ENCODE results near the gene CAPZB. TPM values are rescaled to one million over a fixed set of nuclear protein-coding genes. Genes with fewer than 3 reads are reported as not detected.

Gene CAPZB
- polyA plus RNA-seq, 1 donor from 2014 or later, result 159 TPM

DNA sequence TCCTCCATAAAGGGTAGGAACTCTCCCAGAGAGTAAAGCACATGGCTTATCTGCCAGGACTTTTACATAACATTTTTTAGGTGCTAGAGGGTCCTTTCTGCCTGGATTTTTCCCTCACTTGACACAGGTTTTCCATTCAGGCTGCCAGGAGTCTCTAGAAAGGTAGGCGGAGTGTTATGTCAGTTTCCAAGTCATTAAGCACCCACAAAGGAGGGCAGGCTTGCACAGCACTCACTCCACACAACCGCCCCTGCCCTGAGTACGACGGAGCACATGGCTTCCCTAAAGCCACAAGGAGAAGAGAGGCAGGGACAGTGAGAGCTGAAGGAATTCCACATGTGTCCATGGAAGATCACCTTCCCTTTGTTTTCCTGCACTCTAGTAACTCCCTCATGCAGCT lies 55.7 kb downstream of the CAPZB start:
- Histone ChIP-seq H4K20me1 (ENCODE audit: insufficient read depth) (no peaks in the 10 kb centered on the region), H3K27ac (ENCODE audit: low read length) (no peak overlapping the region), H3K36me3 (ENCODE audit: insufficient read depth, low read length) (no peaks in the 10 kb centered on the region), H3K4me3 (ENCODE audit: low read length) (no peak overlapping the region), H3F3A (ENCODE audit: insufficient read depth, low read length, poor library complexity, severe bottlenecking) (no peaks in the 10 kb centered on the region), H3K9ac (ENCODE audit: low read length) (no peak overlapping the region), H2AFZ (ENCODE audit: low read depth, low read length) (no peak overlapping the region), H3K27me3 (ENCODE audit: insufficient read depth, low read depth, low read length) (no peaks in the 10 kb centered on the region), H3K9me3 (ENCODE audit: low read length) (no peaks in the 10 kb centered on the region), H3K9me2 (ENCODE audit: insufficient read depth, low read length) (no peaks in the 10 kb centered on the region), H3K79me2 (replicated peaks; ENCODE audit: insufficient read depth, low read length) (peaks cover 18% of the 10 kb centered on the region), H3K4me2 (ENCODE audit: low read length) (no peak overlapping the region)
- TF ChIP-seq RAD21 (conservative IDR thresholded peaks at IDR 0.05) (no peak), EZH2 (IDR thresholded peaks at IDR 0.05; ENCODE audit: borderline replicate concordance, insufficient read depth, low read length, poor library complexity, severe bottlenecking) (no peak), EP300 (conservative IDR thresholded peaks at IDR 0.05; ENCODE audit: poor library complexity, severe bottlenecking) (no peak), SMC3 (conservative IDR thresholded peaks at IDR 0.05; ENCODE audit: poor library complexity) (no peak)
- TF ChIP-seq, protein P1, sequence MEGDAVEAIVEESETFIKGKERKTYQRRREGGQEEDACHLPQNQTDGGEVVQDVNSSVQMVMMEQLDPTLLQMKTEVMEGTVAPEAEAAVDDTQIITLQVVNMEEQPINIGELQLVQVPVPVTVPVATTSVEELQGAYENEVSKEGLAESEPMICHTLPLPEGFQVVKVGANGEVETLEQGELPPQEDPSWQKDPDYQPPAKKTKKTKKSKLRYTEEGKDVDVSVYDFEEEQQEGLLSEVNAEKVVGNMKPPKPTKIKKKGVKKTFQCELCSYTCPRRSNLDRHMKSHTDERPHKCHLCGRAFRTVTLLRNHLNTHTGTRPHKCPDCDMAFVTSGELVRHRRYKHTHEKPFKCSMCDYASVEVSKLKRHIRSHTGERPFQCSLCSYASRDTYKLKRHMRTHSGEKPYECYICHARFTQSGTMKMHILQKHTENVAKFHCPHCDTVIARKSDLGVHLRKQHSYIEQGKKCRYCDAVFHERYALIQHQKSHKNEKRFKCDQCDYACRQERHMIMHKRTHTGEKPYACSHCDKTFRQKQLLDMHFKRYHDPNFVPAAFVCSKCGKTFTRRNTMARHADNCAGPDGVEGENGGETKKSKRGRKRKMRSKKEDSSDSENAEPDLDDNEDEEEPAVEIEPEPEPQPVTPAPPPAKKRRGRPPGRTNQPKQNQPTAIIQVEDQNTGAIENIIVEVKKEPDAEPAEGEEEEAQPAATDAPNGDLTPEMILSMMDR (IDR thresholded peaks at IDR 0.05; ENCODE audit: poor library complexity, severe bottlenecking), result no peak

DNA sequence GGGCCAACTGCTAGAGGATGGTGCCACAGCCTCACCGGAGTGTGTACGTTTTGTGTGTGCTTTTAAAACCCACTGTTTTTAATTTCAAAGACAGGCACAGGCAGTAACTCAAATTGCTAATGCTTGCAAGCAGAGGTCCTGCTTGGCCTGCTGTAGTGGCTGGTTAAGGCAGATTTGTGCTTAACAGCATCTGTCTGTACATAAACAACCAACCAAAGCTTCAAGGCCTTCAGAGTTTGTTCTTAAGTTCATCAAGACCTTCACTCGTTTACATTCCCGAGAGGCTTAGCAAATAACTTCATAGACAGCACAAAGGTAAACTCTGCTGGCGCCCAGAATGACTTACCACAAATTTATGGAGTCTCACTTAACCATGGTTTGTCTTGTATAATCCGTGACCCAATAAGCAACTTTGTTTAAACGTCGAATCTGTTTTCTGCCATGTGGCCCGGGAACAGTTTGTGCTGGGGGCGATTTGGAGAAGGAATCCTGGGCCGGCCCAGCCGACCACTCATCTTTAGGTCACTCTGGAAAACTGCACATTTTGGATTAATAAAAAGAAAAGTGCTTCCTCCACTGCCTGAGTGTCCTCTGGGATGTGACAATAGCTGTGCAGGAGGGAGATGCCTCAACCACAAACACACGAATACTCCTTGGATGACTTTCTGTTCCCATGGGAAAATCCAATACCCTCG lies 58.1 kb downstream of the CAPZB start:
- Histone ChIP-seq H4K20me1 (ENCODE audit: insufficient read depth) (no peaks in the 10 kb centered on the region), H2AFZ (ENCODE audit: low read depth, low read length) (no peak overlapping the region), H3K9ac (ENCODE audit: low read length) (no peak overlapping the region), H3K36me3 (ENCODE audit: insufficient read depth, low read length) (no peaks in the 10 kb centered on the region), H3K9me2 (ENCODE audit: insufficient read depth, low read length) (no peaks in the 10 kb centered on the region), H3K4me3 (ENCODE audit: low read length) (no peak overlapping the region), H3K27me3 (ENCODE audit: insufficient read depth, low read depth, low read length) (no peaks in the 10 kb centered on the region), H3K27ac (ENCODE audit: low read length) (no peak overlapping the region), H3K9me3 (ENCODE audit: low read length) (no peaks in the 10 kb centered on the region), H3K79me2 (replicated peaks; ENCODE audit: insufficient read depth, low read length) (peaks cover 25% of the 10 kb centered on the region), H3K4me2 (ENCODE audit: low read length) (no peak overlapping the region), H3F3A (ENCODE audit: insufficient read depth, low read length, poor library complexity, severe bottlenecking) (no peaks in the 10 kb centered on the region)
- TF ChIP-seq SMC3 (conservative IDR thresholded peaks at IDR 0.05; ENCODE audit: poor library complexity) (no peak), RAD21 (conservative IDR thresholded peaks at IDR 0.05) (no peak), EP300 (conservative IDR thresholded peaks at IDR 0.05; ENCODE audit: poor library complexity, severe bottlenecking) (no peak), TAF1 (IDR thresholded peaks at IDR 0.05; ENCODE audit: low read depth) (no peak), EZH2 (IDR thresholded peaks at IDR 0.05; ENCODE audit: borderline replicate concordance, insufficient read depth, low read length, poor library complexity, severe bottlenecking) (no peak), POLR2AphosphoS5 (IDR thresholded peaks at IDR 0.05) (no peak), MXI1 (conservative IDR thresholded peaks at IDR 0.05; ENCODE audit: poor library complexity, severe bottlenecking) (no peak)
- TF ChIP-seq, protein P2, sequence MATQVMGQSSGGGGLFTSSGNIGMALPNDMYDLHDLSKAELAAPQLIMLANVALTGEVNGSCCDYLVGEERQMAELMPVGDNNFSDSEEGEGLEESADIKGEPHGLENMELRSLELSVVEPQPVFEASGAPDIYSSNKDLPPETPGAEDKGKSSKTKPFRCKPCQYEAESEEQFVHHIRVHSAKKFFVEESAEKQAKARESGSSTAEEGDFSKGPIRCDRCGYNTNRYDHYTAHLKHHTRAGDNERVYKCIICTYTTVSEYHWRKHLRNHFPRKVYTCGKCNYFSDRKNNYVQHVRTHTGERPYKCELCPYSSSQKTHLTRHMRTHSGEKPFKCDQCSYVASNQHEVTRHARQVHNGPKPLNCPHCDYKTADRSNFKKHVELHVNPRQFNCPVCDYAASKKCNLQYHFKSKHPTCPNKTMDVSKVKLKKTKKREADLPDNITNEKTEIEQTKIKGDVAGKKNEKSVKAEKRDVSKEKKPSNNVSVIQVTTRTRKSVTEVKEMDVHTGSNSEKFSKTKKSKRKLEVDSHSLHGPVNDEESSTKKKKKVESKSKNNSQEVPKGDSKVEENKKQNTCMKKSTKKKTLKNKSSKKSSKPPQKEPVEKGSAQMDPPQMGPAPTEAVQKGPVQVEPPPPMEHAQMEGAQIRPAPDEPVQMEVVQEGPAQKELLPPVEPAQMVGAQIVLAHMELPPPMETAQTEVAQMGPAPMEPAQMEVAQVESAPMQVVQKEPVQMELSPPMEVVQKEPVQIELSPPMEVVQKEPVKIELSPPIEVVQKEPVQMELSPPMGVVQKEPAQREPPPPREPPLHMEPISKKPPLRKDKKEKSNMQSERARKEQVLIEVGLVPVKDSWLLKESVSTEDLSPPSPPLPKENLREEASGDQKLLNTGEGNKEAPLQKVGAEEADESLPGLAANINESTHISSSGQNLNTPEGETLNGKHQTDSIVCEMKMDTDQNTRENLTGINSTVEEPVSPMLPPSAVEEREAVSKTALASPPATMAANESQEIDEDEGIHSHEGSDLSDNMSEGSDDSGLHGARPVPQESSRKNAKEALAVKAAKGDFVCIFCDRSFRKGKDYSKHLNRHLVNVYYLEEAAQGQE (IDR thresholded peaks at IDR 0.05; ENCODE audit: borderline replicate concordance), result no peak
- TF ChIP-seq, protein P1 (IDR thresholded peaks at IDR 0.05; ENCODE audit: poor library complexity, severe bottlenecking), result no peak
